Activated naive CD4-positive, alpha-beta T cell (primary cell): ENCODE data around the gene F10.
"Not testable (repeated sequence)": the region's sequence is repeated elsewhere in the genome, so short reads cannot be mapped to it uniquely, and the experiment has no call there.

Source experiments
- DNase-seq, 4 experiments: peaks; one replicate each; lab custom pipeline; 2025; lab: John Stamatoyannopoulos, UW

Gene F10

DNA sequence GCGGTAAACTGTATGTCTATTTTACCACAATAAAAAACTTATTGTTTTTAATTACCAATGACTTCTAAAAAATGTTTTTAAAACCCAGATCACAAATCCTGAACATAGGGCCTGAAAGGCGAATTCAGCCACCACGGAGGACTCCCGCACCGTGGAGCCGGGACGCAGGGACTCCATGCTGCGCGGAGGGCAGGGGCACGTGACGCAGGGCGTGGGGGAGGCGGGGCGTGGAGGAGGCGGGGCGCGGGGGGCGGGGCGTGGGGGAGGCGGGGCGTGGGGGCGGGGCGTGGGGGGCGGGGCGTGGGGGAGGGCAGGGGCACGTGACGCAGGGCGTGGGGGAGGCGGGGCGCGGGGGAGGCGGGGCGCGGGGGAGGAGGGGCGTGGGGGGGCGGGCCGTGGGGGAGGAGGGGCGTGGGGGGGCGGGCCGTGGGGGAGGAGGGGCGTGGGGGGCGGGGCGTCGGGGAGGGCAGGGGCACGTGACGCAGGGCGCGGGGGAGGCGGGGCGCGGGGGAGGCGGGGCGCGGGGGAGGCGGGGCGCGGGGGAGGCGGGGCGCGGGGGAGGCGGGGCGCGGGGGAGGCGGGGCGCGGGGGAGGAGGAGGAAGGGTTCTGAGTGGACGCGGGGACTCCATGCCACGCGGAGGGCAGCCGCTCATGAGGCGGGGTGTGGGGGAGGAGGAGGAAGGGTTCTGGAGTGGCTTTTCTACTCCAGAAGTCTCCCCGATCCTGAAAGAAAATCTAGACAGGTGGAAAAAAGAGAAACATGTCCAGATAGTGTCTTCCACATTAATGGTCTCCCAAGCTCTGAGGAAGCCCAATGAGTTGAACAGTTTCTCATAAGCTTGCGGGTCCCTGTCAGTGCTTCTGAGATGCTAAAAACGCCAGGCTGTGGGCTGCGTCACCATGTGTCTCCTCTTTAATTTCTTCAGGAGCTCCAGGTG, 31.5 kb downstream of the F10 start:
- DNase-seq, result peak; percentile 46 to 80 (median 66)

DNA sequence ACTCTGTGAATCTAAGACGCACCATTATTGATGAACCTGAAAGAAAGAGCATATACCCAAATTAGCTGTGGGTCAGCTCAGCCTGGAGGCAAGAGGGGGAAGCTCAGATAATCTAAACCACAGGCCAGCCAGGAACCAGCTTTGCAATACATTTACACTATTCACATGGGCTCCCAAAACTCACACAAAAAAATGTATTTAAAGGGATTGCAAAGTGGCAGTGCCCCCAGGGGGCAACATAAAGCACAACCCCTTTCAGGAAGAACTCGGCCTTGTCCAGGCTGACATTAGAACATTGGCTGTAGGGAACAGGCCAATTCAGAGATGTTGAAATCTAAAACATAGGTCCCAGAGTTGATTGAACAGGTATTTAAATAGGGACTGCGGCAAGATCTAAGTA, 32.6 kb downstream of the F10 start:
- DNase-seq, result no peak

DNA sequence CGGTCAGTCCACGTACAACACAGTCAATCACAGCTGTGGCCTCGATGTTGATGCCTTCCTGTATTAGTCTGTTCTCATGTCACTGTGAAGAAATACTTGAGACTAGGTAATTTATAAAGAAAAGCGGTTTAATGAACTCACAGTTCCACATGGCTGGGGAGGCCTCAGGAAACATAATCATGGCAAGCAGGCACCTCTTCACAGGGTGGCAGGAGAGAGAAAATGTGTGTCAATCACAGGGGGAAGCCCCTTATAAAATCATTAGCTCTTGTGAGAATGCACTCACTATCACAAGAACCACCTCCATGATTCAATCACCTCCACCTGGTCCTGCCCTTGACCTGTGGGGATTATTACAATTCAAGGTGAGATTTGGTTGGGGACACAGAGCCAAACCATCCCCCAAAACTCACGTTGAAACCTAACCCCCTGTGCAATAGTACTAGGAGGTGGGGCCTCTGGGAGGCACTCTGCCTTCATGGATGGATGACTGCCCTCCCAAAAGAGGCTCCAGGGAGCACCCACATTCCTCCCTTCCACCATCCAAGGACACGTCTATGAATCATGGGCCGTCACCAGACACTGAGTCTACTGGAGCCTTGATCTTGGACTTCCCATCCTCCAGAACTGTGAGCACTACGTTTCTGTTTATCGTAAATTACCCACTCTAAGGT, 33.5 kb downstream of the F10 start:
- DNase-seq, result no peak

DNA sequence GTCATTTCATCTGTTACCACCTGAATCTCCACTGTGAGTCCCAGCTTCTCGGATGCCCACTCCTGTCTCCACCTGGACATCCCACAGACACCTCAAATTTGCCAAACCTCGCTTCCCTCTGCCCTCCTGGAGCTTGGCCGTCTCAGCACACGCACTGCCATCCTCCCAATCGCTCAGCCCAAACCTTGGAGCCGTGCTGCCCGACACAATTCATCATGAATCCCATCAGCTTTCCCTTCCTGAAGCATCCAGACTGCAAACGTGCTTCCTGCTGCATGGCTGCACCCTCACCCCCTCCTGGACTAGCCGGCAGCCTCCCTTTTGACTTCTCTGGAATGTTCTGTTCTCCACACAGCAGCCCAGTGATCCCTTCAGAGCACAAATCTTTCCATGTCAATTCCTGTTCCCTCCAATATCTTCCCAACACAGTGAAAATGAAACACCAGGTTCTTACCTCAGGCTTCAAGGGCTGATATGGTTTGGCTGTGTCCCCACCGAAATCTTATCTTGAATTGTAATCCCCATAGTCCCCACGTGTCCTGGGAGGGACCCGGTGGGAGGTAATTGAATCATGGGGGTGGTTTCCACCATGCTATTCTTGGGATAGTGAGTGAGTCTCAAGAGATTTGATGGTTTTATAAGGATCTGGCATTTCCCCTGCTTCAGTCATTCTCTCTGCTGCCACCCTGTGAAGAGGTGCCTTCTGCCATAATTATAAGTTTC, 34.8 kb downstream of the F10 start:
- no peak for DNase-seq

DNA sequence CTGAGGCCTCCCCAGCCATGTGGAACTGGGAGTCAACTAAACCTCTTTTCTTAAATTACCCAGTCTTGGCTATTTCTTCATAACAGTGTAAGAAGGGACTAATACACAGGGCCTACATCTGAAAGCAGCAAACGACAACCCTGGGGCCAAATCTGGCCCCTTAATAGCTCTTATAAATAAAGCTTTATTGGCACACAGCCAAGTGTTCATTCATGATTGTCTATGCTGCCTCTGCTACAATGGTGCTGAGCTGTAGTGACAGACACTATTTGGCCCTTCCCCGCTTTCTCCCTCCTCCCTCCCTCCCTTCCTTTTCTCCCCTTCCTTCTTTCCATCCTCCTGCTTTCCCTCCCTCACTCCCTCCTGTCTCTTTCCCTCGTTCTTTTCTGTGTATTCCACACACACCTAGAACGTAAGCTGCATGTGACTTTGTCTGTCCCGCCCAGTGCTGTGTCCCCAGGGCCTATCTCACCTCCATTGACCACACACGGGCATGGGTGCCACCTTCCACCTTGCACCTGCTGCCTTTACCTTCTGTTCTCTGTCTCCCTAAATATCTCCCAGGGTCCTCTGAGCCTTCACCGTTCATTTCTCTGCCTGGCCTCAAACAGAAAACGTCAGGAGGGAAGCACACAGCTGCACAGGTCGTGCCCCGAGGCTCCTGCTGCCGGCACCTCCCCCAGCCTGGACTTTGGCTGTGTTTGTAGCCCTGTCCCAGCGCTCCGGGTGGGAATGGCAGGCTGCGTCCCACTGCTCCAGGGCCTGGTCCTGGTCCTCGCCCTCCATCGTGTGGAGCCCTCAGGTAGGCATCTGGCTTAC, 35.5 kb downstream of the F10 start, which contains the start of gene PROZ:
Gene PROZ (plus strand): TSS at position 720 of the 819 bp plus-strand sequence. CDS start 13 bp downstream, at position 733.
- no peak for DNase-seq

DNA sequence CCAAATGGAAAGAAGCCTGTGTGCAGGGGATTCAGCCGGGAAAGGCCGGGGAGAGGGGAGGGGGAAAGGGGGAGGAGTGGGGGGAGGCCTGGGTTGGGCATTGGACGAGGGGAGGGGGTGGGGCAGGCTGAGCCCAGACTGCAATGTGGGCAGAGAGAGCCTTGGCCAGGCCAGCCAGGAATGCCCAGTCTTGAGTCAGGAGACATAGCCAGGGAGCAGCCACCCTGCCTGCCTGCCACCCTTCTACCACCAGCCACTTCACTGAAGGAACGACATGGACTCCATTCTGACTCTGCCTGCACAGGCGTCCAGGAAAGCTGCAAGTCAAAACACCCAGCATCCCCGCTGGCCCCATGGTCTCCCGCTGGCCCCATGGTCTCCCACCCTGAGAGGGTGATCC, 36.3 kb downstream of the F10 start:
- no peak for DNase-seq

DNA sequence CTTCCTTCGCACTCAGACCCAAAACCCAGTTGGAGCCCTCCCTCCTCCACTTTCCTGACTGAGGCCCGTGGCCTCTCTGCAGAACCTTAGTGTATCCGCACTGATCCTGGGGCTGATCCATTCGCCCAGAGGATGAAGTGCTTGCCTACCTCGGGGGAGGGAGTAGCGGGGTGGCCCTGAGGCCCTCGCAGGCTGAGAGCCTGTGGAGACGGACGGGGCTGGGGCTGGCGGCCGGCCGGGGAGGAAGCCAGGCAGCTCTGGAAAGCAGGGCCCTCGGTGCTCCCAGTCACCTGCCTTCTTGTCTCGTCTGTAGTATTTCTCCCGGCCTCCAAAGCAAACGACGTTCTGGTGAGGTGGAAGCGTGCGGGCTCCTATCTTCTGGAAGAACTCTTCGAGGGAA, 37.1 kb downstream of the F10 start:
- no peak for DNase-seq

DNA sequence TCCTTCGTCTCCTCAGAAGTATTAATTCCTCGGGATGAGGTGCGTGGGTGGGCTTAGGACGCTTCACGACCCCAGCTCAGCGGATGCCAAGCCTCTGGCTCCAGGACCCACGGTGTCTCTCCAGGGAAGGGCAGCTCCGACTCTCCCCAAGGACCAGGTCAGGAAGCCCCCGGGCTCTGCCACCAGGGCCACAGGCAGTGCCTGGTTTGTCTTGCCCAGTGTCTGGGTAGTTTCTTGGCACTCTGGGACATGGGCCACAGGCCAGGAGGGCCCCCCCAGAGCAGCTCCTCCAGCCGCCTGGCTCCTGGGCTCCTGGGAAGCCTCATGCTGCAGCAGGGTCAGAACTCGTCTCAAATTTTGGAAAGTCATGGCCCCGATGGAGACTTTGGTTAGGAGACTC, 38.4 kb downstream of the F10 start:
- no peak for DNase-seq

DNA sequence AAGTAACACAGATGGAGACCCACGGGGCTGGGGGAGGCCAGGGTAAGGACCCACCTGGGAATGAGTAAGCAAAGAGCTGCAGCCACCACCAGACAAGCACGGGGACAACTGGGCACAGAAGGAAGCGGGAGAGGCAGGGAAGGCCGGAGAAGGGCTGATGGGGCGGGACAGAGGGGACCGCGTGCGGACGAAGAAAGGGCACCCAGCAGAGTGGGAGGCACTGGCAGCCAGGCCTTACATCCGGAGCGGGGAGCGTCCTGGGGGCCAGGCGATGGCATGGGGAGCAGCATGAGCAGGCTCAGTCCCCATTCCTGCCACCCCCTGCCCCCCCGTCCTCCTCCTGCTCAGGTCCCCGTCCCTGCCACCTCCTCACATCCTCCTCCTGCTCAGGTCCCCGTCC, 38.8 kb downstream of the F10 start:
- no peak for DNase-seq

DNA sequence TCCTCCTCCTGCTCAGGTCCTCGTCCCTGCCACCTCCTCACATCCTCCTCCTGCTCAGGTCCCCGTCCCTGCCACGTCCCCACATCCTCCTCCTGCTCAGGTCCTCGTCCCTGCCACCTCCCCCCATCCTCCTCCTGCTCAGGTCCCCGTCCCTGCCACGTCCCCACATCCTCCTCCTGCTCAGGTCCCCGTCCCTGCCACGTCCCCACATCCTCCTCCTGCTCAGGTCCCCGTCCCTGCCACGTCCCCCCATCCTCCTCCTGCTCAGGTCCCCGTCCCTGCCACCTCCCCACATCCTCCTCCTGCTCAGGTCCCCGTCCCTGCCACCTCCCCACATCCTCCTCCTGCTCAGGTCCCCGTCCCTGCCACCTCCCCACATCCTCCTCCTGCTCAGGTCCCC, 39.4 kb downstream of the F10 start:
- not testable (repeated sequence) for DNase-seq

DNA sequence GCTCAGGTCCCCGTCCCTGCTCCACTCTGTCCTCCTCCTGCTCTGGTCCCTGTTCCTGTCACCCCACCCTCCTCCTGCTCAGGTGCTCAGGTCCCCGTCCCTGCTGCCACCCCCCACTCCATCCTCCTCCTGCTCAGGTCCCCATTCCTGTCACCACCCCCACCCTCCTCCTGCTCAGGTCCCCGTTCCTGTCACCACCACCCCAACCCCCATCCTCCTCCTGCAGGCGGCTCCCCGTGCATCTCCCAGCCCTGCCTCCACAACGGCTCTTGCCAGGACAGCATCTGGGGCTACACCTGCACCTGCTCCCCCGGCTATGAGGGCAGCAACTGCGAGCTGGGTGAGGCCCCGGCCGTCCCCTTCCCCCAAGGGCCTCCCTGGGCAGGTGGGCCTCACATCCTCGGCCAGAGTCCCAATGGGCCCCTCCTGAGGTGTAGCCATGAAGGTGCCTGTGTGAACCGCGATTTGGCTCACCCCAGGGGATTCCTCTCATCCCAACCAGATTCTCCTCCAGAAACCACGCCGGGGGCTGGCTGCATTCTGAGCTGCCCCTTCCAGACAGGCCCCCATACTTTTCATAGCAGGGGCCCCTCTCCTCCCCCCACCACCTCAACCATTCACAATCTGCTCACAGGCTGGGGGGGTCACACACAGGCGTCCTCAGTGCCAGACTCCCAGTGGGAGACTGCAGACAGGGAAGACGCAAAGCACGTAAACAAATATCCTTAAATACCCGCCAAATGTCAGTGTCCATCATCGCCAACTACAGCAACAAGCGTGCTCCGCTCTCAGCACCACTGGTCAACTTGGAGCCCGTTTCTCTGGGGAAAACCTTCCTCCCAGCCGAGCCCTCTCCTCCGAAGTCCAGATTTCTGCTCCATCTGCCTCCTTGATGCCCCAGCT, 40.4 kb downstream of the F10 start:
- DNase-seq, result no peak

DNA sequence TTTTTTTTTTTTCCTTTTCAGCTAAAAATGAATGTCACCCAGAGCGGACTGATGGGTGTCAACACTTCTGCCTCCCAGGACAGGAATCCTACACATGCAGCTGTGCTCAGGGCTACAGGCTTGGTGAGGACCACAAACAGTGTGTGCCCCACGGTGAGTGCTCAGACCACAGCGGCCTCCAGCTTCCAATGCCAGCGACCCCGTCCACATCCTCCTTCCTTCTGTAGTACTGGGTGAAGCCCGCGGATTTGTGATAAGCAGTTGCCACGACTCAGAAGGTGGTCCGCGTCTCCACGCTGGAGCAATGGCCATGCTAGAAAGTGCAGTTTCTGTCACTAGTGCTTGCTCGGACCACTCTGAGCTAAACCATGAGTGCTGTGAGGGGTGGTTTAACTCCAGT, 41.9 kb downstream of the F10 start:
- no peak for DNase-seq

DNA sequence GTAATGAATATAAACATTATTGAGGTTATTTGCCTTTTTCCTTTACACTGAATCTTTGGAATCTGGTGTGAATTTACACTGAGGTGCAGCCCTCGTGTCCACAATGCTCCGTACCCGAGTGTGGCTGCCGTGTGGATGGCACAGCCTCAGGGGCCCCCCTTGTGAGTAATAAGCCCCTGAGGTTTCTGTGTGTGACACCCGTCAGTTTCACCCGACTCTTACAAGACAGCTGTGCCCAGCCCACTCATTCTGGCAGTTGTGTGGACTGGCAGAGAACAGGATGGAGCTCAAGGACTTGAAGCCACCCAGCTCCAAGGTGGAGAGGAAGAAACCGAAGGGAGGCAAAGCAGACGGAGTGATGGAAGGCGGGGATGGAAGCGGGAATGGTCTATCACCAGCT, 43.7 kb downstream of the F10 start:
- no peak for DNase-seq

DNA sequence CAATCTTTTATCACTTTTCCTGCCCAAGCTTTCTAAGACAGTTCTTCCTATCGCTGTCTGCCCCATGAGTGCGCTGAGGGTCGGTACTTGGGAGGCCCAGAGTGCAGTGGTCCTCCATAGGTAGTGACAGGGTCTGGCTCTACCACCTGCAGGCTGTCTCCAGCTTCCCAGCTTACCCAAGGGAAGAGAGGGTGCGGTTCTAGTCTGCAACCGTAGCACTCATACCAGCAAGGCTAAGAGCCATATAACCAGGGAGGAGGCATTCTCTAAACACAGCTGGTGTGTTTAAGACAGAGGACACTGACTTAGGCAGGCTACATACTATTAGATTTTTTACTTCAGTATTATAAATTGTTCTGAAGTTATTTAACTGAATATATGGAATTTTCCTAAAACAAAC, 44.1 kb downstream of the F10 start:
- no peak for DNase-seq

DNA sequence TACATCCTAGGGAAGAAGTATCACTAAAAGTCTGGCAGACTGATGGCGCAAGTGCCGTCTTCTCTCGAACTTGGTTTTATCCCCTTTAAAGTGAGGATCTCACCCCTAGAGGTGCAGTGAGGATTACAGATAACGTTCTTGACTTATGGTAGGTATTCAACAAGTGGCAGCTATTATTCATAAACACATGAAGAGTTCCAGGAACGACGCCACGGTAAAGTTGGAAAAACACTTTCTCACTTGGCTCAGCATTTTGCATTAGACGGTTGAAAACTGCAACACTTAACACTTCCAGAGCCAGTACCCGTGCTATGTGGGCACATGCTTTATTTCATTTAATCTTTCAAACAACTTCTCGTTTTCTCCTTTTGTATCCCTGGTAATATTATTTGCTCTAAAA, 44.6 kb downstream of the F10 start:
- no peak for DNase-seq

DNA sequence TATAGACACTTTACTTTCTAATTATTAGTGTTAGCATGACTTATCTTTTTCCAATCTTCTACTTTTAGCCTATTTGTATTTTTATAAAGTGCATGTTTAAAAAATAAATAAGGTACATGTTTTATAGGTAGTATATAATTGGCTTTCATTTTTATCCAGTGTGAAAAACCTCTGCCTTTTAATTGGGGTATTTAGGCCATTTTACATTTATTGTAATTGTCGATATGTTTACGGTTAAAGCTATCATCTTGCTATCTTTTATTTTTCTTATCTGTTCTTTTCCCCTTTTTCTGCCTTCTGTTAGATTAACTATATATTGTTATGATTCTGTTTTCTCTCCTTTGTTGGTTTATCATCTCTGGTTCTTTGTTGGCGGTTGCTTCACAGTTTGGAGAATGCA, 45.0 kb downstream of the F10 start:
- no peak for DNase-seq

DNA sequence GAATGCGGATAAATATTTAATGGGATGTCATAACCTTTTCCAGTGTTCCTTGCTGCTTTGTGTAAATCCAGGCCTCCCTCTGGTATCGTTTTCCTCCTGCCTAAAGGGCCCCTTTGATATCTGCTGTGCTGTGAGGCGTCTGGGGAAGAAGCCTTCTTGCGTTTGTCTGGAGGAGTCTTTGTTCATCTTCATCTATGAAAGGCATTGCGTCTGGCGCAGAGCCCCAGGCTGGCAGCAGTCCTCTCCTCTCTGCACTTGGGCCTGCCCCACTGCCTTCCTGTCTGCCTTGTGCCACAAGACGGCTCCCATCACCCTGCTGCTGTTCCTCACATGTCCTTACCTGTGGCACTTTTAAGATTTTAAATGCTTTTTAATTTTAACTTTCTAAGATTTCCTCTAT, 45.6 kb downstream of the F10 start:
- DNase-seq, result no peak

DNA sequence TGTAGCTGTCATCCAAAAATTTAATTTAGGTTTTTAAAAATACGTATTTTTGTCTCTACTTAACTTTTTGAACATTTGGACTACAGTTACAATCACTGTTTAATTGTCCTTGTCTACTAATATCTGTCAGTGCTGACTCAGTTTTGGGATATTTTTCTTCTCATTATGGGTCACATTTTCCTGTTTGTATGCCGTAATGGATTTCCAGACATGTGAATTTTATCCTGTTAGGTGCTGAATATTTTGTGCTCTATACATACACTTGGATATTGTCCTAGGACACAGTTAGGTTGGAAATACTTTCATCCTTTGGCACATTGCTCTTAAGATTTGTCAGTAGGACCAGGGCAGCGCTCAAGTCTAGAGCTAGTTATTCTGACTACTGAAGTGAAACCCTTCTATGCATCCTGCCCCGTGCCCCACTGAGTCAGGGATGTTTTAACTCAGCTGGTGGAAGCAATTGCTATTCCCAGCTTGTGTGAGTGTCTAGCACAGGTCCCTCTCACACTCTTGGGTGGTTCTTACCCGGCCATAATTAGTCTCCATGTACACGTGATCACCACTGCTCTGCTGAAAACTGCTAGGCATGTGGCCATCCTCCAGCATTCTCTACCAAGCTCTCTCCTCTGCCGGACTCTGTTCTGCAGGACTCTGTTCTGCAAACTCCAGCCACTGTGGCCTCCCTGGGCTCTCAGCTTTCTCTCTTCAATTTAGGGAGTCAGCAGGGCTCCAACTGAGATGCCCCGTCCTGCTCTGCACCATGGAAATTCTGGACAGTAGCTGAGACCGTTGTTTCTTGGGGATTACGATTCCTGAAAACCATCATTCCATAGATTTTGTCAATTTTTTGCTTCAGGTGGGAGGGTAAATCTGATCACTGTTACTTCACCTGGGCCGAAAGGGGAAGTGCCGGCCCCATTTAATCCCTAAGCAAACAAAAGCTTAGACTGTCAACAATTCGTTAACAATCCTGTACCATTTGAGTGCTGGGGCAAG, 47.0 kb downstream of the F10 start:
- no peak for DNase-seq

DNA sequence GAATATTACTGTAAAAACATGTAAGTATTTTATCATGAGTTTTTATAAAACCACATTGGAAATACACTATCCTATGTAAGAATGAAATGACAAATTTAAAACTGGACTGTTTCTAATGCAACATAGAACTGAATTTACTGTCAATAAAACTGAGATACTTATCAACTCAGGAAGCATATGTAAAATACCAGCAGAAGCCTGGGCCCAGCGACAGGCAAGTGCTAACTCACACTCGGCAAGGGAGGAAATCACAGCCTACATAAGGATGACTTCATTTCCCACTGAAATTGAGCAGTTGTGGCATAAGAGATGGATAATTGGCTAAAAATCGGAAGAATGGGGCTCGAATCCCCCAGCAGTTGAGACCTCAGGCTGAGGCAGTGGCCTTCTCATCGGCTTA, 47.9 kb downstream of the F10 start:
- no peak for DNase-seq
